GM19468 (cell line): ENCODE data around the gene ARSI.

Experiments used
- ATAC-seq: cut with Tn5 transposase; IDR thresholded peaks from one replicate; pipeline ENCODE4 v1.9.1; 2021; ENCODE audit warnings: mild to moderate bottlenecking, moderate library complexity, moderate number of reproducible peaks; ENCODE audit not compliant: unreplicated experiment; ENCODE audit errors: extremely low read depth

Gene ARSI

GRCh38 chr5:150309886-150310239 is 7.2 kb upstream of the ARSI start:
- ATAC-seq: no peak

DNA sequence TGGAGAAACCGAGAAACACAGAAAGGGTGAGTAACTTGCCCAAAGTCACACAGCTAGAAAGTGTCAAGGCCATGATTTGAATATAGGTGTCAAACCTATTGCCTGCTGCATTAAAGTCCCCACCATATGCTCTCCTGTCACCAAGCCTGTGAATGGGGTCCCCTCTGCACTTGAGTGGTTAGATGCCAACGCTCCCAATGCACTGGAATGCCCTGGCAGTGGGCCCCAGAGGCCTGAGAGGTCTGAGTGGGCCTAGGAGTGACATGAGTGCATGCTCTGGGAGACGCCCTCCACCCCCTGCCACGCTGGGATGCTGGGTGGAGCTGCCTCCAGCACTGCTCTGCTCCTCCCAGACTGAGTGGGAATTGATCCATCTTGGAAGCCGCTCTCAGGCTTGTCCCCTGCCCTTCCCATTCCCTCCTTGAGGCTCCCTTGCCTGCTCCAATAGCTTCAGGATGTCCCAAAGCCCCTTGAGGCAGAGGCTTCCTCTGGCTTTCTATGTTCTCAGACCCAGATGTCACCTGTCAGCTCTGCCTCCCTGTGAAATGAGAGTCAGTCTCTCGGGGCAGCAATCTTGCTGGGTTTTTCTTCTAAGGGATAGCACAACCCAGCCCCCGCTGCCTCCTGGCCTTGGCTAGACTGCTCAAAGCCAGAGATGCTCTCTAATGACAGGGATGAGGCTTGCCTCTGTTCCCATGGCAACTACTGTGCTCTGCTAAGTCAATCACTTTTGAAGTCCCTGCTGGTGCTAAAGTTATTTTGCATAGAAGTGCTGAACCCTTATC is 6.6 kb upstream of the ARSI start:
- ATAC-seq: no peak

DNA sequence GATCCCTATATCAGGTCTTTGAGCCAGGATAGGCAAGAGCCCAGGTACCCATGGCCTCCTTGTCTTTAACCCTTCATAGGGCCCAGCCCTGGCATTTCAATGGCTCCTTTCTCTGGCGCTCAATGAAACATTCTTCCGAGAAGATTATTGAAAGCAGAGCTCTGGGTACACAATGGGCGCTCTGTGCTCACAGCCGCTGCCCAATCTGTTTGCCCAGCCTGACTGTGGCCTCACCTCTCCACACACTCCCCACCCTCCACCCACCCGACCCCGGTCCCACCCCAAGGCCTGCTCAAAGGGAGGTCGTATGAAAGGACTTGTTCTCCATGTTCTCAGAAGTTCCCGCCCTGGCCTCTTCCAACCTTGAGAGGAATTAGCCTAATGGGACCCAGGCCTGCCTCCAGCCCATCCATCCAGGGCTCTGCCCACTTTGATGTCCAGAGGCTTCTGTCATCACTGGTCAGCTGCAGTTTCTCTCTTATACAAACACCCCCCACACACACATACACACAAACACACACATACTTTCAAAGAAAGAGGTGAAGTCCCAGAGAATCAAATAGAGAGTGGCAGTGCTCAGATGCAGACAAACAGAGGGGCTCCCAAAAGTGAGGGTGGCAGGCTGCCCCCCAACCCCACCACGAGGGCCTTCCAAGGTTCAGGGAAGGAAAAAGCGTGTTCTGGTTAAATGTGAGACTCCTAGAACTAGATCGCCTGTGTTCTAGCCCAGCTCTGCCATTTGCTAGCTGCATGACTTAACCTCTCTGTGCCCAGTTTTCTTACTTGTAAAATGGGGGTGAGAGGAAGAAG is 5.1 kb upstream of the ARSI start:
- ATAC-seq: no peak

- ATAC-seq: no peak
Observed at GRCh38 chr5:150306775-150307174, 4.1 kb upstream of the ARSI start.

DNA sequence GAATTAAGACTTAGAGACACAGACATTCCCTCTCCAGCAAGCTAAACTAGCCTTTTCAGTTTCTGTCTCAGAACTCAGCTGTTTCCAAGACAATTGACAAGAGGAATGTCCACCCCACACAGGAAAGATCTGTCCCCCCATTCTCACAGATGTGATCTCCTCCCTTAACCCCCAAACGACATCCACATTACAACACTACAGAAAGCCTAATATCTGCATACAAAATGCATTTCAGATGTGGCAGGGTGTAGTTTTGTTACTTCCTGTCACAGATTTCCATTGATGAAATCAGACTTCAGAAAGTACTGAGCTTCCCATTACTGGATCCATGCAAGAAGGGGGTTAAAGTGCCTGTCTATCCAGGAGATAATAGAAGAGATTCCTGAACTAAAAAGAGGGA is 2.9 kb upstream of the ARSI start:
- ATAC-seq: no peak

- ATAC-seq: no peak
Observed at GRCh38 chr5:150305095-150305494, 2.4 kb upstream of the ARSI start.

DNA sequence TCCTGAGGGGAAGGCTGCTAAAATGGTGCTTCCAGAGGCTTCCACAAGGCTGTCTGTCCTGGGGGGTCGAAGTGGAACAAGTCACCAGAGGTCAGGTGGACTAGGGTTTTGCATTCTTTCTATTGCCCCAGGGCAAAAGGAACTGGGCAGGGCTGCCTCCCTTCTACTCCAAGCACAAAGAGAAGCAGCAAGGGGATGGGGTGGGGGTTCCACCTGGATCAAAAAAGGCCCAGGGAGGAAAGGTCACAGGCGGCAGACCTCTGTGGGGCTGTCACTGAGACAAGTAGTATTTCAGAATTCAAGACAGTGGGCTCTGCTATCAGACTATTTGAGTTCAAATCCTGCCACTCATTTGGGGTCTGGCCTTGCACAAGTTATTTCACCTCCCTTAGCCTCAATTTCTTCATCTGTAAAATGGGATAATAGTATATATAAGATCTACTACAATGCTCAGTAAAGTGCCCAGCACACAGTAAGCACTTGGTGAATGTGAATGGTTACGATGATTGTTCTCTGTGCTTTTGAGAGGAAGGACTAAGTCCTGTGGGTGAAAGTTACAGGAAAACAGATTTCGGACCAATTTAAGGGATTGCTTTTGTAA is 1.9 kb upstream of the ARSI start:
- no peak for ATAC-seq

DNA sequence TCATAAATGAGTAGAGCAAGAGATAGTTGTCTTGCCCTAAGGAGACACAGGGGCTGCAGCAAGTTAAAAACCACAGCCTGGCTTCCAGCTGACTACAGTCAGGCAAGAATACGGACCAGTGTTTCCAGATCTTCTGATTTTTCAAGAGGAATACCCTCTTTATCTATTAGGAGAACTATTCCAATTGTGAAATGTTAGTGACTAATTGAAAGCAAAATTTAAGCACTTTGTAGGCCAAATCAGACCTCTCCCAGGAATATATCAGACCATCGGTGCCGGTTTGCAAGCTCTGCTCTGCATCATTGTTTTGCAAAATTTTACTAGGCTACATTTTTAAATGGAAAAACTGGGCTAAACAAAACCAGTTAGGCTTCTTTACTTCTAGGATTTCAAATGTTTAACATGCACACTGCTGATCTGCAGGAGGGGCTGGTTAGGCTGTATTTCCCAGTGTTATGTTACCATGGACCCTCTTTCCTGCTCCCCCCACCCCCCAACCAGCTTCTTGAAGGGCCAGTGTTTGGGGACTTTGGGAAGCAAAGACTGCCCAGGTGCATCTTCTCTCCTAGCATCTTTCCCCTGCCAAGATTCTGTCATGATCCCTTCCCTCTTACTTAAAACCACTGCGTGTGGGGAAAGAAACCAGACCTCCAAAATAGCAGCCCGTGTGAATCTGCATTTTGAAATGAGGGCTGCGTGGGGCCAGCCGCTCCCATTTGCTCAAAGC is 1.1 kb upstream of the ARSI start:
- ATAC-seq: no peak

GRCh38 chr5:150303070-150303615 is 438 bp upstream of the ARSI start:
- no peak for ATAC-seq

DNA sequence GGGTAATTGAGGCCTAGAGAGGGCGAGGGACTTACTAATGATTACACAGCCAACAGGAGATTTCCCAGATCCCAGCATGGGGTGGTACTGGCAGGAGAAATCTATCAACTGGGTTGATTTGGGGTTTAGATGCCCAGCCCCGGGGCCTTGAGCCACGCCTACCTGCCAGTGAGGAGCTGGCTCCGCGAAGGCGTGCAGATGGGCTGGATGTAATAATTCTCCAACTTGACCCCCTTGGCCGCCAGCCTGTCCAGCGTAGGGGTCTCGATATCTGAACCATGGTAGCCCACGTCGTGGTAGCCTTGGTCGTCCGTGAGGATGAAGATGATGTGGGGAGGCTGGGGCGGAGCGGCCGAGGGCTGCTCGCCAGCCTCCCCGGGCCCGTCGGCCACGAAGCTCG is 804 bp downstream of the ARSI start:
- no peak for ATAC-seq

DNA sequence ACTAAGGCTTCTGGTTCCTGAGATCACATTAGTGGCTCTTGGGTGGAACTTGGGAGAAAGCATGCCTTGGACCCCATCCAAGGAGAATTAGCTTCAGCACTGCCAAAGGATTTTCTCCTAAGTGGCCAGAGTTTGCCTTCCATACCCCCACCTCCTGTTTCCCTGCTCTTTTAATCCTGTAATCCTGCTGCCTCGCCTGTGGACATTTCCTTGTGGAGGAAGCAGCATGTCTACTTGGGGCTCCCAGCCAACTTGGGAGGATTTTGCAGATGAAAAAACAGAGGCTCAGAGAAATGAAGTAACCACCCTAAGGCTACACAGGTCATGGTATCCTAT is 1.6 kb downstream of the ARSI start:
- no peak for ATAC-seq

- no peak for ATAC-seq
Observed at GRCh38 chr5:150300496-150301169, 2.1 kb downstream of the ARSI start.

- ATAC-seq: no peak
Observed at GRCh38 chr5:150299571-150300327, 3.0 kb downstream of the ARSI start.

GRCh38 chr5:150298701-150299451 is 3.8 kb downstream of the ARSI start:
- ATAC-seq: no peak

GRCh38 chr5:150297934-150298595 is 4.6 kb downstream of the ARSI start:
- ATAC-seq: no peak

DNA sequence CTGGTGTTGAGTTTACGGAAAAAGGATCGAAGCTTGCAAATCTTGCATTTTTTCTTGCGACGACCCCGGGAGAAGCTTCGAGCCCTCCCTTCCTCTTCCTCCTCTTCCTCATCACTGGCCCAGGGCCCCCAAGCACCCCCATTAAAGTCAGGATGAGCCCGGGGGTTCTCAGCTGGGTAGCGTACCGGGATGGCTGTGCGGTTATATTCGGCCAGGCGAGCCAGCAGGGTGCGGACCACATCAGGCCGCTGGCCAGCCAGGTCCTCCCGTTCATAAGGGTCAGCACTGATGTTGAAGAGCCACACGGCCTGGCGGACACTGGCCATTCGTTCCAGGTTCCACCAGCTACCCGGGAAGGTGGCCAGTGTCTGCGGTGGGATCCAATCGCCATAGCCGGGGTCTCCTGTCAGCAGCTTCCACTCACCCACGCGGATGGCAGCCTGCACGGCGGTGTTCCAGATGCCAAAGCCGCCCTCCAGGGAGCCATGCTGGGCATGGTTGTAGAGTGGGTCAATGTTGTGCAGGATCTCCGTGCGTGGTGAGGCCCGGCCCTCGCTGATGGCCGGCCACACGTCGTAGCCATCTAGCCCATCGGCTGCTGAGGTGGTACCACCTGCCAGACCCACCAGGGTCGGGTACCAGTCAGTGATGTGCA is 5.3 kb downstream of the ARSI start:
- no peak for ATAC-seq

DNA sequence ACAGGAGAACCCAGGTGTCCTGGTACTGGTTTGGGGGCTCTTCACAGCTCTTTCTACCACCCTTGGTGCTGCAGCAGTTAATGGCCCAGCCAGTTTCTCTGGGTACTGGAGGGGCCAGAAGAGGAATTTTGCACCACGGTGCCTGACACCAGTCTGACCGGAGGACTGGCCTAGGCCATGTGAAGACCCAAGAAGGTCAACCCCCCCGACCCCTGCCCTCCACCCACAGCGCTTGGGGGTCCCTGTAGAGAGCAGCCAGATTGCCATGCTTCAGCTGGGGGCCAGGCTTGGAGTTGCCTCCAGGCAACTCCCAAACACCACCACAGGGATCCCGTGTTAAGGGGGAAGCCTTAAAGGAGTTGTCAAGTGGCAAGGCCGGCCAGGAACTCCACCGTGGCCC is 6.2 kb downstream of the ARSI start:
- ATAC-seq: no peak
